Gastrocnemius medialis (tissue), 4 donors: Measurements from ENCODE around the gene CCNA1.

Experiments used
- CTCF ChIP-seq, 5 experiments: fragments of 450-650 bp in 3 of 5; fragments of 200-600 bp in 2 of 5; sonication (generic) in 2 of 5; IDR thresholded peaks in 4 of 5; conservative IDR thresholded peaks in 1 of 5; 1 replicate in 4 of 5; 2 replicates in 1 of 5; pipeline ENCODE4 v1.5.1; 2016 to 2019; ENCODE audit warnings: antibody characterized with exemption in 5 of 5, mild to moderate bottlenecking in 3 of 5, moderate library complexity in 3 of 5
- POLR2A ChIP-seq, 2 donors: fragments of 450-650 bp; IDR thresholded peaks; one replicate each; pipeline ENCODE4 v1.6.1; 2017; ENCODE audit warnings: antibody characterized with exemption in 2 of 2, mild to moderate bottlenecking in 2 of 2, moderate library complexity in 2 of 2

GRCh38 chr13:36431204-36432105 lies 840 bp upstream of the CCNA1 start:
- TF ChIP-seq CTCF (IDR thresholded peaks at IDR 0.05 in 4 of 5, conservative IDR thresholded peaks at IDR 0.05 in 1 of 5) = no peak
- TF ChIP-seq POLR2A (IDR thresholded peaks at IDR 0.05) = no peak
